ENCODE results near the gene TGFB3.

- TF ChIP-seq TCF7L2 (IDR thresholded peaks at IDR 0.05; ENCODE audit: borderline replicate concordance, extremely low read depth, insufficient read depth, insufficient read length) (no peak), RAD21 (IDR thresholded peaks at IDR 0.05; ENCODE audit: low read depth) (no peak)
- TF ChIP-seq, protein P1, sequence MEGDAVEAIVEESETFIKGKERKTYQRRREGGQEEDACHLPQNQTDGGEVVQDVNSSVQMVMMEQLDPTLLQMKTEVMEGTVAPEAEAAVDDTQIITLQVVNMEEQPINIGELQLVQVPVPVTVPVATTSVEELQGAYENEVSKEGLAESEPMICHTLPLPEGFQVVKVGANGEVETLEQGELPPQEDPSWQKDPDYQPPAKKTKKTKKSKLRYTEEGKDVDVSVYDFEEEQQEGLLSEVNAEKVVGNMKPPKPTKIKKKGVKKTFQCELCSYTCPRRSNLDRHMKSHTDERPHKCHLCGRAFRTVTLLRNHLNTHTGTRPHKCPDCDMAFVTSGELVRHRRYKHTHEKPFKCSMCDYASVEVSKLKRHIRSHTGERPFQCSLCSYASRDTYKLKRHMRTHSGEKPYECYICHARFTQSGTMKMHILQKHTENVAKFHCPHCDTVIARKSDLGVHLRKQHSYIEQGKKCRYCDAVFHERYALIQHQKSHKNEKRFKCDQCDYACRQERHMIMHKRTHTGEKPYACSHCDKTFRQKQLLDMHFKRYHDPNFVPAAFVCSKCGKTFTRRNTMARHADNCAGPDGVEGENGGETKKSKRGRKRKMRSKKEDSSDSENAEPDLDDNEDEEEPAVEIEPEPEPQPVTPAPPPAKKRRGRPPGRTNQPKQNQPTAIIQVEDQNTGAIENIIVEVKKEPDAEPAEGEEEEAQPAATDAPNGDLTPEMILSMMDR (IDR thresholded peaks at IDR 0.05 in 2 of 3, conservative IDR thresholded peaks at IDR 0.05 in 1 of 3; ENCODE audit: borderline replicate concordance in 1 of 3, insufficient read depth in 1 of 3, low read depth in 2 of 3, low read length in 2 of 3) = no peak
These were observed 14.7 kb upstream of the TGFB3 start for GRCh38 chr14:75996488-75996887.
